ENCODE data around the gene UFD1. TPM values are rescaled to one million over a fixed set of nuclear protein-coding genes. Genes with fewer than 3 reads are reported as not detected.

UFD1 gene
- total and polyA plus RNA-seq, 9 of the 15 experiments (the other 6 are each of a cell fraction or from before 2014, with no cell fraction given) = 238 to 645 (median 363) TPM

- TF ChIP-seq E2F8 (IDR thresholded peaks at IDR 0.05; ENCODE audit: low read depth, partially characterized antibody) (peak; percentile 54), CXXC5 (CRISPR knock-in tag; IDR thresholded peaks at IDR 0.05) (no peak), FOXO4 (CRISPR knock-in tag; IDR thresholded peaks at IDR 0.05) (peak; percentile 33; the same call in 1 of the 2 replicates), ZNF146 (CRISPR knock-in tag; IDR thresholded peaks at IDR 0.05; ENCODE audit: unreplicated experiment) (no peak), RBM25 (IDR thresholded peaks at IDR 0.05; ENCODE audit: low read depth, low read length, severe bottlenecking) (peak; percentile 51), ZBTB9 (CRISPR knock-in tag; IDR thresholded peaks at IDR 0.05) (0 out of 2 replicates have a peak, but pooled peaks have one; percentile 12), IRF2 (CRISPR knock-in tag; IDR thresholded peaks at IDR 0.05) (no peak), MYC (IDR thresholded peaks at IDR 0.05; ENCODE audit: low read depth, low read length) (no peak), MYC (CRISPR knock-in tag; IDR thresholded peaks at IDR 0.05; ENCODE audit: borderline replicate concordance, low read depth) (peak; percentile 87; the same call in 1 of the 2 replicates), ZNF586 (CRISPR knock-in tag; conservative IDR thresholded peaks at IDR 0.05) (0 out of 2 replicates have a peak, but pooled peaks have one; percentile 23), CC2D1A (IDR thresholded peaks at IDR 0.05) (0 out of 2 replicates have a peak, but pooled peaks have one; percentile 41), BRCA1 (IDR thresholded peaks at IDR 0.05) (no peak), BRCA1 (CRISPR knock-in tag; IDR thresholded peaks at IDR 0.05) (no peak), GATAD2A (IDR thresholded peaks at IDR 0.05) (peak; percentile 72; the same call in 1 of the 2 replicates), LEF1 (IDR thresholded peaks at IDR 0.05) (no peak), TARDBP (IDR thresholded peaks at IDR 0.05) (0 out of 2 replicates have a peak, but pooled peaks have one; percentile 24), NR4A1 (CRISPR knock-in tag; IDR thresholded peaks at IDR 0.05) (no peak), NR4A1 (tag; IDR thresholded peaks at IDR 0.05) (peak; percentile 8; the same call in 1 of the 2 replicates), FOXA3 (CRISPR knock-in tag; conservative IDR thresholded peaks at IDR 0.05 in 1 of 2, IDR thresholded peaks at IDR 0.05 in 1 of 2) (peak in 1 of 2 experiments; percentile 7; a peak in 1 of 4 replicates), PKNOX1 (IDR thresholded peaks at IDR 0.05) (peak; percentile 48; the same call in 1 of the 2 replicates), SMAD3 (CRISPR knock-in tag; conservative IDR thresholded peaks at IDR 0.05) (peak; percentile 35; the same call in 1 of the 2 replicates), E2F5 (CRISPR knock-in tag; IDR thresholded peaks at IDR 0.05) (no peak)
Measured at GRCh38 chr22:19446603-19447329, 32.2 kb downstream of the UFD1 start (continued).
